ENCODE data around the gene ANKMY1.

DNA sequence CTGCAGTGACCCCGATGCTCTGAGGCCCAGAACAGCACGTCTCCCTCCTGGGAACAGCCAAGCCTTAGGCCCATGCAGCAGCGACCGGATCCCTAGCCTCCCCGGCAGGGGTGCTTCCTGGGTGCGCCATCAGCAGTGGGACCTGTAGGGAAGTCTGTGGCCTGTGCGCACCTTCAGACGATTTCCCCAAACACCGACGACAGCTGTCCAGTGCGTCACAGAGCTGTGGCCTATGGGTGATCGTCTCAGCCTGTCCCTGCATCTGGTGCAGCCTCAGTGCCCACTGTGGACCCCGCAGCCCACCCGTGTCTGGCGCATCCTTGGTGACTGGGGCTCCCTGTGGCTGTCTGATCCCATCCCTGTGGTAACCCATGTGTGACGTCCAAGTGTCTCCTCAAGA, 113.3 kb downstream of the ANKMY1 start:
- TF ChIP-seq EZH2 (IDR thresholded peaks at IDR 0.05; ENCODE audit: insufficient read depth, poor library complexity, severe bottlenecking) (no peak), EZH2phosphoT487 (IDR thresholded peaks at IDR 0.05; ENCODE audit: insufficient read depth, low read depth) (no peak)
